Liver (tissue), 3 donors: ENCODE measurements around the gene ZNF141.

ENCODE experiments used
- EGR1 ChIP-seq, 2 donors: IDR thresholded peaks; 2 replicates each; pipeline ENCODE4 v1.6.1; 2016 to 2018; ENCODE audit warnings: antibody characterized with exemption in 2 of 2, low read depth in 2 of 2
- FOXA1 ChIP-seq: IDR thresholded peaks from 2 replicates; pipeline ENCODE4 v1.6.1; 2016; ENCODE audit warnings: antibody characterized with exemption
- GABPA ChIP-seq, 2 donors: IDR thresholded peaks in 1 of 2; conservative IDR thresholded peaks in 1 of 2; 2 replicates each; pipeline ENCODE4 v1.6.1; 2016; ENCODE audit warnings: antibody characterized with exemption in 2 of 2, mild to moderate bottlenecking in 1 of 2, moderate library complexity in 1 of 2
- HNF4G ChIP-seq: IDR thresholded peaks from 2 replicates; pipeline ENCODE4 v1.6.1; 2016; ENCODE audit warnings: antibody characterized with exemption
- JUND ChIP-seq, 2 donors: IDR thresholded peaks; 2 replicates each; pipeline ENCODE4 v1.6.1; 2016; ENCODE audit warnings: antibody characterized with exemption in 2 of 2
- RAD21 ChIP-seq, 2 donors: IDR thresholded peaks; 2 replicates each; pipeline ENCODE4 v1.6.1; 2016; ENCODE audit warnings: antibody characterized with exemption in 2 of 2, mild to moderate bottlenecking in 2 of 2
- SP1 ChIP-seq: IDR thresholded peaks from 2 replicates; pipeline ENCODE4 v1.6.1; 2018; ENCODE audit warnings: antibody characterized with exemption, mild to moderate bottlenecking
- TAF1 ChIP-seq: conservative IDR thresholded peaks from 2 replicates; pipeline ENCODE4 v1.6.1; 2016; ENCODE audit warnings: antibody characterized with exemption, mild to moderate bottlenecking
- YY1 ChIP-seq: IDR thresholded peaks from 2 replicates; pipeline ENCODE4 v1.6.1; 2016; ENCODE audit warnings: antibody characterized with exemption, mild to moderate bottlenecking
- TF ChIP-seq, protein P1 (sequence below): fragments of 150-350 bp; IDR thresholded peaks from 2 replicates; pipeline ENCODE4 v1.5.1; 2017; ENCODE audit warnings: improper control_type of control experiment, low read depth, low read length; ENCODE audit not compliant: missing input control
- TF ChIP-seq, protein P2 (sequence below): IDR thresholded peaks from 2 replicates; pipeline ENCODE4 v1.6.1; 2016; ENCODE audit warnings: antibody characterized with exemption
- TF ChIP-seq, protein P3 (sequence below): IDR thresholded peaks from 2 replicates; pipeline ENCODE4 v1.6.1; 2016; ENCODE audit warnings: antibody characterized with exemption, mild to moderate bottlenecking
- TF ChIP-seq, protein P4 (sequence below): IDR thresholded peaks from 2 replicates; pipeline ENCODE4 v1.6.1; 2016; ENCODE audit warnings: antibody characterized with exemption
- TF ChIP-seq, protein P5 (sequence below): IDR thresholded peaks from 2 replicates; pipeline ENCODE4 v1.6.1; 2016; ENCODE audit warnings: antibody characterized with exemption
- donor health status: healthy.
- donor health status: healthy.

DNA sequence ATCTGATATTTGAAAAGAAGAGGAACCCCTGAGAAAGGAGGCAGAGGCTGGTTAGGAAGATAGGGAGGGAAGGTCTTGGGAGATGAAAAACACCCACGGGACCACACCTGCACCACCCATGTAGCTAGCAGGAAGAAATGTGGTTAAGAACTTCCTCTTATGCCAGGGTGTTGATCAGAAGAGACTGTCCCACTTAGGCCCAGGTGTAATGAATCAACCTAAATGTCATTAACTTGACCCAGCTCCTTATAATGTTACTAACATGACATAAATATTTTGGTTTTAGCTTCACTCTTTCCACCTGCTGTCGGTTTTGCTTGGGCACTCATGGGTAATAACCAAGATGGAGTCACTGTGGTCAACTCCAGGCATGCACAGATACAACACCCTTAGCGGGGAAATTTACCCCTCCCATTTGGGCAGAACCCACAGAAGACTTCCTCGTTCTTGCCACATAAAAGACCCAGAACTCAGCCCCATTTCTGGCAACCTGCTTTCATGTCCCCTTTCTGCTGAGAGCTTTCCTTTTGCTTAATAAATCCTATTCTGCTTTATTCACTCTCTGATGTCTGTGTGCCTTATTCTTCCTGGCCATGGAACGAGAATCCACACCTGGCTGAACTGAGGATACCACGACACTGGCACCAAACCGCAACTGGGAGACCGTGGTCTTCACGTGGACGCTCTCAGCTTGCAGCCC, 46.8 kb downstream of the ZNF141 start:
- TF ChIP-seq, protein P1, sequence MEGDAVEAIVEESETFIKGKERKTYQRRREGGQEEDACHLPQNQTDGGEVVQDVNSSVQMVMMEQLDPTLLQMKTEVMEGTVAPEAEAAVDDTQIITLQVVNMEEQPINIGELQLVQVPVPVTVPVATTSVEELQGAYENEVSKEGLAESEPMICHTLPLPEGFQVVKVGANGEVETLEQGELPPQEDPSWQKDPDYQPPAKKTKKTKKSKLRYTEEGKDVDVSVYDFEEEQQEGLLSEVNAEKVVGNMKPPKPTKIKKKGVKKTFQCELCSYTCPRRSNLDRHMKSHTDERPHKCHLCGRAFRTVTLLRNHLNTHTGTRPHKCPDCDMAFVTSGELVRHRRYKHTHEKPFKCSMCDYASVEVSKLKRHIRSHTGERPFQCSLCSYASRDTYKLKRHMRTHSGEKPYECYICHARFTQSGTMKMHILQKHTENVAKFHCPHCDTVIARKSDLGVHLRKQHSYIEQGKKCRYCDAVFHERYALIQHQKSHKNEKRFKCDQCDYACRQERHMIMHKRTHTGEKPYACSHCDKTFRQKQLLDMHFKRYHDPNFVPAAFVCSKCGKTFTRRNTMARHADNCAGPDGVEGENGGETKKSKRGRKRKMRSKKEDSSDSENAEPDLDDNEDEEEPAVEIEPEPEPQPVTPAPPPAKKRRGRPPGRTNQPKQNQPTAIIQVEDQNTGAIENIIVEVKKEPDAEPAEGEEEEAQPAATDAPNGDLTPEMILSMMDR = no peak
- TF ChIP-seq, protein P2, sequence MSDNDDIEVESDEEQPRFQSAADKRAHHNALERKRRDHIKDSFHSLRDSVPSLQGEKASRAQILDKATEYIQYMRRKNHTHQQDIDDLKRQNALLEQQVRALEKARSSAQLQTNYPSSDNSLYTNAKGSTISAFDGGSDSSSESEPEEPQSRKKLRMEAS = no peak
- TF ChIP-seq, protein P3, sequence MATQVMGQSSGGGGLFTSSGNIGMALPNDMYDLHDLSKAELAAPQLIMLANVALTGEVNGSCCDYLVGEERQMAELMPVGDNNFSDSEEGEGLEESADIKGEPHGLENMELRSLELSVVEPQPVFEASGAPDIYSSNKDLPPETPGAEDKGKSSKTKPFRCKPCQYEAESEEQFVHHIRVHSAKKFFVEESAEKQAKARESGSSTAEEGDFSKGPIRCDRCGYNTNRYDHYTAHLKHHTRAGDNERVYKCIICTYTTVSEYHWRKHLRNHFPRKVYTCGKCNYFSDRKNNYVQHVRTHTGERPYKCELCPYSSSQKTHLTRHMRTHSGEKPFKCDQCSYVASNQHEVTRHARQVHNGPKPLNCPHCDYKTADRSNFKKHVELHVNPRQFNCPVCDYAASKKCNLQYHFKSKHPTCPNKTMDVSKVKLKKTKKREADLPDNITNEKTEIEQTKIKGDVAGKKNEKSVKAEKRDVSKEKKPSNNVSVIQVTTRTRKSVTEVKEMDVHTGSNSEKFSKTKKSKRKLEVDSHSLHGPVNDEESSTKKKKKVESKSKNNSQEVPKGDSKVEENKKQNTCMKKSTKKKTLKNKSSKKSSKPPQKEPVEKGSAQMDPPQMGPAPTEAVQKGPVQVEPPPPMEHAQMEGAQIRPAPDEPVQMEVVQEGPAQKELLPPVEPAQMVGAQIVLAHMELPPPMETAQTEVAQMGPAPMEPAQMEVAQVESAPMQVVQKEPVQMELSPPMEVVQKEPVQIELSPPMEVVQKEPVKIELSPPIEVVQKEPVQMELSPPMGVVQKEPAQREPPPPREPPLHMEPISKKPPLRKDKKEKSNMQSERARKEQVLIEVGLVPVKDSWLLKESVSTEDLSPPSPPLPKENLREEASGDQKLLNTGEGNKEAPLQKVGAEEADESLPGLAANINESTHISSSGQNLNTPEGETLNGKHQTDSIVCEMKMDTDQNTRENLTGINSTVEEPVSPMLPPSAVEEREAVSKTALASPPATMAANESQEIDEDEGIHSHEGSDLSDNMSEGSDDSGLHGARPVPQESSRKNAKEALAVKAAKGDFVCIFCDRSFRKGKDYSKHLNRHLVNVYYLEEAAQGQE = no peak
- TF ChIP-seq SP1 = no peak
- no peak for TF ChIP-seq GABPA (IDR thresholded peaks at IDR 0.05 in 1 of 2, conservative IDR thresholded peaks at IDR 0.05 in 1 of 2)
- TF ChIP-seq, protein P4, sequence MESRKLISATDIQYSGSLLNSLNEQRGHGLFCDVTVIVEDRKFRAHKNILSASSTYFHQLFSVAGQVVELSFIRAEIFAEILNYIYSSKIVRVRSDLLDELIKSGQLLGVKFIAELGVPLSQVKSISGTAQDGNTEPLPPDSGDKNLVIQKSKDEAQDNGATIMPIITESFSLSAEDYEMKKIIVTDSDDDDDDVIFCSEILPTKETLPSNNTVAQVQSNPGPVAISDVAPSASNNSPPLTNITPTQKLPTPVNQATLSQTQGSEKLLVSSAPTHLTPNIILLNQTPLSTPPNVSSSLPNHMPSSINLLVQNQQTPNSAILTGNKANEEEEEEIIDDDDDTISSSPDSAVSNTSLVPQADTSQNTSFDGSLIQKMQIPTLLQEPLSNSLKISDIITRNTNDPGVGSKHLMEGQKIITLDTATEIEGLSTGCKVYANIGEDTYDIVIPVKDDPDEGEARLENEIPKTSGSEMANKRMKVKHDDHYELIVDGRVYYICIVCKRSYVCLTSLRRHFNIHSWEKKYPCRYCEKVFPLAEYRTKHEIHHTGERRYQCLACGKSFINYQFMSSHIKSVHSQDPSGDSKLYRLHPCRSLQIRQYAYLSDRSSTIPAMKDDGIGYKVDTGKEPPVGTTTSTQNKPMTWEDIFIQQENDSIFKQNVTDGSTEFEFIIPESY = no peak
- TF ChIP-seq EGR1 (IDR thresholded peaks at IDR 0.05; ENCODE audit: low read depth in 2 of 2) = no peak
- no peak for TF ChIP-seq RAD21 (IDR thresholded peaks at IDR 0.05)
- TF ChIP-seq JUND (IDR thresholded peaks at IDR 0.05) = no peak
- TF ChIP-seq, protein P5, sequence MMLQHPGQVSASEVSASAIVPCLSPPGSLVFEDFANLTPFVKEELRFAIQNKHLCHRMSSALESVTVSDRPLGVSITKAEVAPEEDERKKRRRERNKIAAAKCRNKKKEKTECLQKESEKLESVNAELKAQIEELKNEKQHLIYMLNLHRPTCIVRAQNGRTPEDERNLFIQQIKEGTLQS = no peak
- no peak for TF ChIP-seq YY1
- TF ChIP-seq TAF1 = no peak
- no peak for TF ChIP-seq FOXA1
- no peak for TF ChIP-seq HNF4G
